Stomach (tissue), 4 donors: ENCODE results near the gene GABBR2.

ENCODE experiments used
- EP300 ChIP-seq: sonication (generic); formaldehyde crosslinking; IDR thresholded peaks from one replicate; pipeline ENCODE4 v1.6.1; 2017; ENCODE audit warnings: antibody characterized with exemption
- POLR2A ChIP-seq, 4 donors: fragments of 450-650 bp; IDR thresholded peaks; one replicate each; pipeline ENCODE4 v1.6.1; 2016; ENCODE audit warnings: antibody characterized with exemption in 4 of 4, control low read depth in 2 of 4, mild to moderate bottlenecking in 1 of 4, moderate library complexity in 1 of 4
- TF ChIP-seq, protein P1 (sequence below), 7 experiments: fragments of 450-650 bp in 4 of 7; fragments of 200-600 bp in 3 of 7; sonication (generic) in 3 of 7; IDR thresholded peaks; one replicate each; pipeline ENCODE4 v1.5.1; 2016 to 2019; ENCODE audit warnings: antibody characterized with exemption in 7 of 7, control low read depth in 2 of 7, mild to moderate bottlenecking in 1 of 7

DNA sequence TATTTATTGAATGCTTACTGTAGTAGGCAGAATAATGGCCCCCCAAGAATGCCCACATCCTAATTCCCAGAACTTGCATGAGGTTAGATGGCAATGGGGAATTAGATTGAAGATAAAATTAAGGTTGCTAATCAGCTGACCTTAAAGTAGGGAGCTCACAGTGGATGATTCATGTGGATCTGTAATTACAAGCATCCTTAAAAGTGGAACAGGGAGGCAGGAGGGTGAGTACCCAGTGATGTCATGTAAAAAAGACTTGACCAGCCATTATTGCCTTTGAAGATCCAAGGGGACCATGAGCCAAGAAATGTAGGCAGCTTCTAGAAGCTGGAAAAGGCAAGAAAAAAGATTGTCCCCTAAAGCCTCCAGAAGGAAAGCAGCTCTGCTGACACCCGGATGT is 71.4 kb downstream of the GABBR2 start:
- TF ChIP-seq, protein P1, sequence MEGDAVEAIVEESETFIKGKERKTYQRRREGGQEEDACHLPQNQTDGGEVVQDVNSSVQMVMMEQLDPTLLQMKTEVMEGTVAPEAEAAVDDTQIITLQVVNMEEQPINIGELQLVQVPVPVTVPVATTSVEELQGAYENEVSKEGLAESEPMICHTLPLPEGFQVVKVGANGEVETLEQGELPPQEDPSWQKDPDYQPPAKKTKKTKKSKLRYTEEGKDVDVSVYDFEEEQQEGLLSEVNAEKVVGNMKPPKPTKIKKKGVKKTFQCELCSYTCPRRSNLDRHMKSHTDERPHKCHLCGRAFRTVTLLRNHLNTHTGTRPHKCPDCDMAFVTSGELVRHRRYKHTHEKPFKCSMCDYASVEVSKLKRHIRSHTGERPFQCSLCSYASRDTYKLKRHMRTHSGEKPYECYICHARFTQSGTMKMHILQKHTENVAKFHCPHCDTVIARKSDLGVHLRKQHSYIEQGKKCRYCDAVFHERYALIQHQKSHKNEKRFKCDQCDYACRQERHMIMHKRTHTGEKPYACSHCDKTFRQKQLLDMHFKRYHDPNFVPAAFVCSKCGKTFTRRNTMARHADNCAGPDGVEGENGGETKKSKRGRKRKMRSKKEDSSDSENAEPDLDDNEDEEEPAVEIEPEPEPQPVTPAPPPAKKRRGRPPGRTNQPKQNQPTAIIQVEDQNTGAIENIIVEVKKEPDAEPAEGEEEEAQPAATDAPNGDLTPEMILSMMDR (IDR thresholded peaks at IDR 0.05): no peak
- TF ChIP-seq EP300: no peak
- TF ChIP-seq POLR2A (IDR thresholded peaks at IDR 0.05): no peak
